Body of pancreas (tissue), 4 donors: Measurements from ENCODE around the gene ATXN1. TPM values are rescaled to one million over a fixed set of nuclear protein-coding genes. Genes with fewer than 3 reads are reported as not detected.

ENCODE experiments used
- ATAC-seq: fragments of 150-250 bp; one replicate; pipeline ENCODE4 v1.9.1; 2016
- DNase-seq, 4 donors: peaks; one replicate each; pipeline ENCODE4 v3.0.0-alpha.2; 2019
- H3K27ac ChIP-seq, 4 donors: fragments of 200-600 bp; sonication (generic); 1 replicate in 3 of 4; 2 replicates in 1 of 4; pipeline versions ENCODE4 v1.5.1 to v1.6.1; 2016 to 2019; ENCODE audit warnings: mild to moderate bottlenecking in 1 of 4, mixed read lengths in 1 of 4, moderate library complexity in 1 of 4
- H3K27me3 ChIP-seq, 2 donors: fragments of 200-600 bp; sonication (generic); one replicate each; pipeline ENCODE4 v1.6.0; 2016; ENCODE audit warnings: mild to moderate bottlenecking in 1 of 2
- H3K36me3 ChIP-seq, 2 donors: fragments of 200-600 bp; sonication (generic); replicated peaks in 1 of 2; 2 replicates each; pipeline ENCODE4 v1.5.1; 2016; ENCODE audit warnings: low read depth in 2 of 2; ENCODE audit not compliant: insufficient read depth in 1 of 2
- H3K4me1 ChIP-seq: fragments of 200-600 bp; sonication (generic); one replicate; pipeline ENCODE4 v1.6.0; 2016
- H3K4me3 ChIP-seq, 2 donors: fragments of 200-600 bp; sonication (generic); 1 replicate in 1 of 2; 2 replicates in 1 of 2; pipeline ENCODE4 v1.5.1; 2016 to 2019
- H3K9me3 ChIP-seq, 3 donors: fragments of 200-600 bp; sonication (generic); 1 replicate in 2 of 3; 2 replicates in 1 of 3; pipeline ENCODE4 v1.5.1; 2016
- CTCF ChIP-seq, 7 experiments: fragments of 450-650 bp in 4 of 7; fragments of 200-600 bp in 3 of 7; sonication (generic) in 3 of 7; IDR thresholded peaks; one replicate each; pipeline ENCODE4 v1.5.1; 2016 to 2019; ENCODE audit warnings: antibody characterized with exemption in 7 of 7
- POLR2A ChIP-seq, 3 donors: fragments of 450-650 bp; IDR thresholded peaks; one replicate each; pipeline ENCODE4 v1.6.1; 2016; ENCODE audit warnings: antibody characterized with exemption in 3 of 3, mild to moderate bottlenecking in 2 of 3
- WGBS, 2 donors: methylation state at CpG; one replicate each; pipeline ENCODE4 v1.1.5; 2017; 5-methylcytosine and 5-hydroxymethylcytosine counted together
- intact Hi-C: fragments of 100-400 bp; cut with DNase I; formaldehyde crosslinking; loops from one replicate; pipeline ENCODE4 v1.15.1; 2023
- total RNA-seq, 2 donors: library from RNA; depleted of rRNA; stranded (reverse); fragments of >200 nt; gene quantifications; one replicate each; pipeline ENCODE4 v1.1.0, GENCODE V29; 2016

Gene ATXN1
- total RNA-seq, 2 donors from 2014 or later, result 24.6 to 24.7 TPM

- no peak for TF ChIP-seq CTCF (IDR thresholded peaks at IDR 0.05)
- no peak for TF ChIP-seq POLR2A (IDR thresholded peaks at IDR 0.05)
- H3K4me3 ChIP-seq, result no peak overlapping the region
- no peaks in the 10 kb centered on the region for H3K36me3 ChIP-seq
- H3K27ac ChIP-seq, result no peak overlapping the region
- peaks cover 33% of the 10 kb centered on the region for H3K4me1 ChIP-seq
- ATAC-seq (no peak), DNase-seq (no peak)
- 64 to 68% methylated on average over 2 of the region's 2 CpGs for WGBS, 2 donors
- no peaks in the 10 kb centered on the region for H3K9me3 ChIP-seq
- no peaks in the 10 kb centered on the region for H3K27me3 ChIP-seq
- intact Hi-C loops, result no loop called here
These were observed 26.2 kb downstream of the ATXN1 start for GRCh38 chr6:16735014-16735413.

GRCh38 chr6:16733085-16733484 is 28.2 kb downstream of the ATXN1 start:
- no peak for ATAC-seq
- Histone ChIP-seq H3K4me3 (no peak overlapping the region), H3K27me3 (no peaks in the 10 kb centered on the region), H3K27ac (no peak overlapping the region), H3K36me3 (no peaks in the 10 kb centered on the region), H3K9me3 (no peaks in the 10 kb centered on the region), H3K4me1 (peaks cover 33% of the 10 kb centered on the region)
- WGBS, 2 donors, result 88 to 90% methylated on average over 6 of the region's 6 CpGs
- intact Hi-C loops, result no loop called here
- TF ChIP-seq CTCF (IDR thresholded peaks at IDR 0.05) (no peak), POLR2A (IDR thresholded peaks at IDR 0.05) (no peak)
- DNase-seq, result no peak

DNA sequence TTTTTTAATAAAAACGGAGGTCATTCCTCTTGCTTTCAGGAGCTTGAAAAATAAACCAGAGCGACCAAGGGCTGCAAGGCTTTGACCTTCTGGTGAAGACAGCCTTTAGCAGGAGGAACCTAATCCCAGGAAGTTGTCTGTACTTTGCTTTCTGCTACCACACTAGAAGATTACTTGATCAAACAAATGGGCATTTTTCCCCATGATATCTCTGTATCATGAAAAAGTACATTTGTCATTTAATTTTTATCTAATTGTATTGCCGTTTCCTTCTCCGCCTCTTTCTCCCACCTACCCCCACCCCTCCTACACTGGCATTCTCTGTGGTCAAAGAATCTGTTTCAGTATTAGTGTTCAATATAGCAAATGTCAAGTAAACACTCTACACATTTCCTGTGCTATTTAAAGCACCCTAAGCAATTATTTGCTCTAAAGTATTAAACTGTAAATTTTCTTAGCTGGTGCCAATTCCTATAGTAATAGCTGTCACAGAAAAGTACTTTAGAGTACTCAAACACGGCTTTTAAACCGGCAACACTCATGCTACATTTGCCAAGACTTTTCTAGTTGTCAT is 29.7 kb downstream of the ATXN1 start:
- intact Hi-C loops, result no loop called here
- peak; percentile 27 for ATAC-seq
- H3K4me1 ChIP-seq, result peaks cover 25% of the 10 kb centered on the region

DNA sequence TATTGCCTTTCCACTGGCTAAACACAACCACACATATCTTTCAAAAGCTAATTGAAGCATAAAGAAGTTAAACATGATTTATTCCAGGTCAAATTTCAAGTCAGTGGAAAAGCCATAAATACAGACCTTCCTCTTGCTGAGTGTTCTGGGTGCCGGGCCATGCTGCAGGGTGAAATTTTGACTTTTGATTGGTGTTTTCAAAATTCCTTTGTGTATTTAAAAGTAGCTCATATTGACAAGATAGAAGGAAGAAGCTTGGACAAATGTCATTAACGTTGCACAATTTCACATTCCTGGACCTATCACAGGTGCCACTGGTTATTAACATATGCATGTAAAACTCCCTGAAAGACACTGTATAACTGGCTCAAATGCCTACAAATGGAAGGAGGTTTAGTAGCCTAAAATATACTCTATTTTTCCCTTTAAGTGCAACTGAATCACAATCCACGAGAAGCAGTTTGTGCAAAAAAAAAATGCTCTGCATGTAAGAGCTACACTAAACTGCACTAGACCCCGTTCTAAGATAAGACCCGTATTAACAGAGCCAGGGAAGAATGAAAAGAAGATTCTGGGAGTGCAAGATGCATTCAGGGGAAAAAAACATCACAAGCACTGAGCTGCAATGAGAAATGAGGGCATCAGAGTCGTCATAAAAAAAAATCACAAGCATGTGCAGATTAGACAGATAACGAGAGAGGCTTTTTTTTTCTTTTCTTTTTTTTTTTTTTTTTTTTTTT is 30.4 kb downstream of the ATXN1 start:
- no peaks in the 10 kb centered on the region for H3K27me3 ChIP-seq
- TF ChIP-seq CTCF (IDR thresholded peaks at IDR 0.05) (no peak), POLR2A (IDR thresholded peaks at IDR 0.05) (no peak)
- H3K36me3 ChIP-seq, result no peaks in the 10 kb centered on the region
- H3K27ac ChIP-seq, result no peak overlapping the region
- WGBS, 2 donors, result 28 to 30% methylated on average over 7 of the region's 7 CpGs
- ATAC-seq, result no peak
- intact Hi-C loops, result no loop called here
- DNase-seq, result no peak
- no peaks in the 10 kb centered on the region for H3K9me3 ChIP-seq
- peaks cover 29% of the 10 kb centered on the region for H3K4me1 ChIP-seq
- no peak overlapping the region for H3K4me3 ChIP-seq

More for the DNA sequence above, 29.7 kb downstream of the ATXN1 start:
- Histone ChIP-seq H3K27me3 (no peaks in the 10 kb centered on the region), H3K27ac (no peak overlapping the region), H3K9me3 (no peaks in the 10 kb centered on the region), H3K4me3 (no peak overlapping the region), H3K36me3 (no peaks in the 10 kb centered on the region)
- WGBS, 2 donors, result 15 to 16% methylated on average over 6 of the region's 6 CpGs
- DNase-seq, result no peak
- TF ChIP-seq POLR2A (IDR thresholded peaks at IDR 0.05) (no peak), CTCF (IDR thresholded peaks at IDR 0.05) (no peak)

DNA sequence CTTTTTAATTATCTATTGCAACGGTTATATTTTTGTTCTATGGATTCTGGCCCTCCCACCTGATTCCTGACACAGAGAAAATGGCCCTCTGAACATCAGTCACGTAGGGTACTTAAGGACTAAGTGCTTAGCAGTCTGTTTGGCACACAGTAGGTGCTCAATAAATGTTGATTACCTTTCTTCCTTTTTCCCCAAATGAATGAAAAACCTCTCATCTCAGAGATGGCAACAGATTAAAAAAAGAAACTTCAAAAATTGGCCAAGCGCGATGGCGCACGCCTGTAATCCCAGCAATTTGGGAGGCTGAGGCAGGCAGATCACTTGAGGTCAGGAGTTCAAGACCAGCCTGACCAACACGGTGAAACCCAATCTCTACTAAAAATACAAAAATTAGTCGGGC is 31.5 kb downstream of the ATXN1 start:
- no peak overlapping the region for H3K27ac ChIP-seq
- H3K4me1 ChIP-seq, result peaks cover 36% of the 10 kb centered on the region

More for the DNA sequence above, 31.5 kb downstream of the ATXN1 start:
- intact Hi-C loops, result no loop called here
- Histone ChIP-seq H3K36me3 (no peaks in the 10 kb centered on the region), H3K27me3 (no peaks in the 10 kb centered on the region), H3K4me3 (no peak overlapping the region), H3K9me3 (no peaks in the 10 kb centered on the region)
- DNase-seq (no peak), ATAC-seq (no peak)
- TF ChIP-seq POLR2A (IDR thresholded peaks at IDR 0.05) (no peak), CTCF (IDR thresholded peaks at IDR 0.05) (no peak)
- 94% methylated on average over 8 of the region's 8 CpGs for WGBS, 2 donors
